ENCODE results near the gene EPG5.

DNA sequence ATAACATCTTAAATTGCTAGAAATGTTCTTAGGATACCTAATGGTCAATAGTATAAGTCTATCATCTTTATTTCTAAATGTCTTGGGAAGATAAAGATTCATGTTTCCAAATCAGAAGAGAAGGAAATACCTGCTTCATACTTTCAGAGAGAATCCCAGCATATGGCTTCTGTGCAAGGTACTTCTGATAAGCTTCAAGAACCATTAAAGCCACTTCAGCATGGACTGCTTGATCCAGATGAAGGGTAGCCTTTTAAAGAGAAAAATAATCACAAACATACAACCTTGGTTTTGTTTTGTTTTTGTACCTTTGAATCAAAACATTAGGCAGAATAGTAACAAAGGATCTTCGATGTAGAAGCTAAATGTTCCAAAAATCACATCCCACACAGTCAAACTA lies 44.0 kb downstream of the EPG5 start:
- TF ChIP-seq, protein P1, sequence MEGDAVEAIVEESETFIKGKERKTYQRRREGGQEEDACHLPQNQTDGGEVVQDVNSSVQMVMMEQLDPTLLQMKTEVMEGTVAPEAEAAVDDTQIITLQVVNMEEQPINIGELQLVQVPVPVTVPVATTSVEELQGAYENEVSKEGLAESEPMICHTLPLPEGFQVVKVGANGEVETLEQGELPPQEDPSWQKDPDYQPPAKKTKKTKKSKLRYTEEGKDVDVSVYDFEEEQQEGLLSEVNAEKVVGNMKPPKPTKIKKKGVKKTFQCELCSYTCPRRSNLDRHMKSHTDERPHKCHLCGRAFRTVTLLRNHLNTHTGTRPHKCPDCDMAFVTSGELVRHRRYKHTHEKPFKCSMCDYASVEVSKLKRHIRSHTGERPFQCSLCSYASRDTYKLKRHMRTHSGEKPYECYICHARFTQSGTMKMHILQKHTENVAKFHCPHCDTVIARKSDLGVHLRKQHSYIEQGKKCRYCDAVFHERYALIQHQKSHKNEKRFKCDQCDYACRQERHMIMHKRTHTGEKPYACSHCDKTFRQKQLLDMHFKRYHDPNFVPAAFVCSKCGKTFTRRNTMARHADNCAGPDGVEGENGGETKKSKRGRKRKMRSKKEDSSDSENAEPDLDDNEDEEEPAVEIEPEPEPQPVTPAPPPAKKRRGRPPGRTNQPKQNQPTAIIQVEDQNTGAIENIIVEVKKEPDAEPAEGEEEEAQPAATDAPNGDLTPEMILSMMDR (conservative IDR thresholded peaks at IDR 0.05; ENCODE audit: low read depth, low read length), result no peak
- TF ChIP-seq EZH2 (IDR thresholded peaks at IDR 0.05; ENCODE audit: borderline replicate concordance, low read depth, low read length, poor library complexity, severe bottlenecking), result no peak
